Central memory CD8-positive, alpha-beta T cell (primary cell): ENCODE data around the gene CSF1R.
"Not testable (repeated sequence)": the region's sequence is repeated elsewhere in the genome, so short reads cannot be mapped to it uniquely, and the experiment has no call there.

Experiments used
- ATAC-seq: fragments of 150-1000 bp; cut with Tn5 transposase; replicated peaks from 2 replicates; pipeline ENCODE4 v1.10.0; 2022; ENCODE audit warnings: mild to moderate bottlenecking, moderate FRiP score, moderate number of reproducible peaks; ENCODE audit not compliant: poor library complexity, severe bottlenecking; ENCODE audit errors: extremely low read depth
- DNase-seq, 2 donors: peaks; one replicate each; pipeline ENCODE4 v3.0.0; 2021; ENCODE audit warnings: low spot score in 2 of 2
- H3K27ac Mint-ChIP-seq: one replicate; pipeline ENCODE4 v1.8.0; 2022; ENCODE audit warnings: low read depth, mild to moderate bottlenecking, moderate library complexity, mixed read lengths
- H3K27me3 Mint-ChIP-seq: one replicate; pipeline ENCODE4 v1.8.0; 2022; ENCODE audit warnings: mixed read lengths
- H3K36me3 Mint-ChIP-seq: one replicate; pipeline ENCODE4 v1.8.0; 2022; ENCODE audit warnings: mild to moderate bottlenecking, moderate library complexity, mixed read lengths; ENCODE audit not compliant: insufficient read depth
- H3K4me1 Mint-ChIP-seq: one replicate; pipeline ENCODE4 v1.8.0; 2022; ENCODE audit warnings: mixed read lengths
- H3K4me3 Mint-ChIP-seq: one replicate; pipeline ENCODE4 v1.8.0; 2022; ENCODE audit warnings: mild to moderate bottlenecking, moderate library complexity, mixed read lengths
- H3K9me3 Mint-ChIP-seq: one replicate; pipeline ENCODE4 v1.8.0; 2022; ENCODE audit warnings: mixed read lengths

CSF1R gene

DNA sequence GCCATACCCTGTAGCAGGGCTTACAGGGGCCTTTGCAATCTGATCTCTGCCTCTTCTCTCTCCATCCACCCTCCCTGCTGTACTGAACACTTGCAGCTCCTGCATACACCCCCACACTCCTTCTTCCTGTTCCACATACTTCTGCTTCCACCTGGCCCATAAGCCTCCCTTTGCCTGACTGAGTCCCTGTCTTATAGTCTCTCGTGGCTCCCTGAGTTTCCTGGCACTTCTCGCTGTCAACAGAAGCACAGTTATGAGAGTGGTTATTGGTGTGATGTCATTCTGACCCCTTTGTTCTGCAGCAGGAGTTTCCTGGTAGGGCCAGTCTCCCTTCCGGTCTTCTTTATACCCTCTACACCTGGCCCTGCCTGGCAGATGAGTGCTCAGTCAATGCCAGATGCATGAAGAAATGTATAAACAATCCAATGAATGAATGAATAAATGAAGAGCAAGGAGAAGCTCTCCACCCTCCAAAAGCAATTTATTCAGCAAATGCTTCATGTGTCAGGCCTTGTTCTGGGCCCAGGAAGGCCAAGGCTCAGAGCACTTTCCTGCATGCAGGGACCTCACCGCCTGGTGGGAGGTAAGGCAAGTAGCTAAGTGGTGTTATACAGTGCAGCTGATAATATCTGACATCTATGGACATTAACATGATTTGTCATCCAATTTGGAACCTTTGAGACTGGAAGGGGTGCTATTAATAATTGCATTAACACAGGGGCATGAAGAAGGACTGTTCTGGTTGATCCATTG, 20.5 kb upstream of the CSF1R start:
- no peak overlapping the region for H3K27ac Mint-ChIP-seq
- DNase-seq (no peak), ATAC-seq (no peak)
- no peaks in the 10 kb centered on the region for H3K36me3 Mint-ChIP-seq
- H3K4me1 Mint-ChIP-seq = no peaks in the 10 kb centered on the region
- peaks cover 34% of the 10 kb centered on the region for H3K27me3 Mint-ChIP-seq
- no peak overlapping the region for H3K4me3 Mint-ChIP-seq
- H3K9me3 Mint-ChIP-seq = no peaks in the 10 kb centered on the region

DNA sequence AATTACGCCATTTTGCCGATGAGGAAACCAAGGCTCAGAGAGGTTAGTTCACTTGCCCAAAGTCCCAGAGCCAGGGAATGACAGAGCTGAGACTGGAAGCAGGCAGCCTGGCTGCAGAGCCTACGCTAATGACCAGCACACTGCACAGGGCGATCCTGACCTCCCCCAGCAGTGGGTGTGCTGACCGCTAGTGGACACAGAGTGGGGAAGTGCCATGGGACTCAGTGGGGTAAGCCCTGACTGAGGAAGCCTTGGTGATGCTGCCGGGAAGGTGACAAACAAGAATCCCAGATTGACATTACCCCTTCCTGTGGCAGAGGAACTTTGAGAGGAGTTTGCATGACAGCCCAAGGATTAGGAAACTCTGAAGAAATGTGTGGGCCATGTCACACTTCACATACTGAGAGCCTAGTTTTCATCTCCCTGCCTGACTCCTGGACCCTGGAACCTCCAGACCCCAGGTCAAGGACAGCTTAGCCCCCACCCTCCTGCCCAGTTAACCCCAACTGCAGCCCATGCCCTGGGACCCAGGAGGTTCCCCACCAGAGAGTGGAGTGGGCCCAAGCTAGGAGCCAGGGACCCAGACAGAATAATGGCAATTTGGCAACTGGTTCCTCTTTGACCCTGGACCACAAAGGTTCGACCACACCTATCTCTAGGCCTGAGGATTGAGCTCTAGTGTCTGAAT, 19.7 kb upstream of the CSF1R start:
- Mint-ChIP-seq H3K27me3 (peaks cover 27% of the 10 kb centered on the region), H3K4me1 (no peaks in the 10 kb centered on the region), H3K36me3 (no peaks in the 10 kb centered on the region), H3K27ac (no peak overlapping the region), H3K4me3 (no peak overlapping the region), H3K9me3 (no peaks in the 10 kb centered on the region)
- ATAC-seq (no peak), DNase-seq (no peak)

DNA sequence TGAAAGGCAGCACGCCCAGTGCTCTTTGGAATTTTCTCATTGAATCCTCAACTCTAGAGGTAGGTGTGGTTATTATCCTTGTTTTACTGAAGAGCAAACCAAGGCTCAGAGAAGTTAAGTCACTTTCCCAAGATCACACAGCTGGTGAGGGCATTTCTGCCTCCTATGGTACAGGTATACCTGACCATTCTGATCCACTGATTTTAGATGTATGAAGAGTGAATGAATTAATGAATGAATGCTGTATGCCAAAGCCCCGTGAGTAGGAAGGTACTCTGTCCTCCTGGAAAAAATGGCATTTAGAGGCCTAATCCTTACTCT, 18.2 kb upstream of the CSF1R start:
- H3K4me3 Mint-ChIP-seq = no peak overlapping the region
- no peak overlapping the region for H3K27ac Mint-ChIP-seq
- H3K4me1 Mint-ChIP-seq = no peaks in the 10 kb centered on the region
- no peak for ATAC-seq
- peaks cover 30% of the 10 kb centered on the region for H3K27me3 Mint-ChIP-seq
- no peak for DNase-seq
- H3K36me3 Mint-ChIP-seq = no peaks in the 10 kb centered on the region
- H3K9me3 Mint-ChIP-seq = no peaks in the 10 kb centered on the region

DNA sequence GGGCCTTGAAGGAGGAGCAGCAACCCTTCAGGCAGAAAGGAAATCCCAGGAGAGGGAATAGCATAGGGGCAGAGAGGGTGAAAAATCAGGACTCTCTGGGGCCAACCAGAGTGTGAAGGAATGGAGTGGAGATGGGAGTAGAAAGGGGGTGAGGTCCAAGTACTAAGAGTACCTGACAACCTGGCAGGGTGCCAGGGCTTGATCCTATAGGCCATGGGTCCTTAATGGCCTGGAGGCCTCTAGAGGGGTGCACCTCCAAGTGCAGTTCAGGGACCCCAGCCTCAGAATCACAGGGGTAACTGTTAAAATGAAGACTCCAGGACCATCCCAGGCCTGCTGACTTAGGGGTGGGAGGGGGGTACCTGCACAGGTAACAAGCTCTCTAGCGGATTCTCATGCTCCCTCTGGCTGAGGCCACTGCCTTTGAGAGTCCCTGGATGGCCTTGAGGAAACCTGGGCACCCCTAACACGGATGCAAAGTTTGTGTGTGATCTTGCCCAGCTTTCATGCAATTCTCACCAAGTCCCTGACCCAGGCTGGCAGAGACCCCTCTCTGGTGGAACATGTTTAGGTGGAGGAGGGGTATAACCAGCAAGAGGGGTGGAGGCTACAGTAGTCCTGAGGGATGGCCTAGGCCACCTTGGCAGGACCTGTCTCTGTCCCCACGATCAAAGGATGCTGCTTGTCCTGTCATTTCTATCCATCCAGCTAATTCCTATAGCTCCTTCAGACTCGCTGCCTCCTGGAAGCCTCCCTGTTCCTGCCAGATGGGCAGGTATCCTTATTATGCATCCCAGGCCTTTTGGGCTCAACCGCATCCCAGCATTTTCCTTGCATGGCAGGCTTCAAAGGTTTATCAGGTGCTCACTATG, 17.6 kb upstream of the CSF1R start:
- Mint-ChIP-seq H3K4me3 (no peak overlapping the region), H3K27ac (no peak overlapping the region), H3K36me3 (no peaks in the 10 kb centered on the region), H3K27me3 (peaks cover 29% of the 10 kb centered on the region), H3K9me3 (no peaks in the 10 kb centered on the region), H3K4me1 (no peaks in the 10 kb centered on the region)
- DNase-seq (no peak), ATAC-seq (no peak)

DNA sequence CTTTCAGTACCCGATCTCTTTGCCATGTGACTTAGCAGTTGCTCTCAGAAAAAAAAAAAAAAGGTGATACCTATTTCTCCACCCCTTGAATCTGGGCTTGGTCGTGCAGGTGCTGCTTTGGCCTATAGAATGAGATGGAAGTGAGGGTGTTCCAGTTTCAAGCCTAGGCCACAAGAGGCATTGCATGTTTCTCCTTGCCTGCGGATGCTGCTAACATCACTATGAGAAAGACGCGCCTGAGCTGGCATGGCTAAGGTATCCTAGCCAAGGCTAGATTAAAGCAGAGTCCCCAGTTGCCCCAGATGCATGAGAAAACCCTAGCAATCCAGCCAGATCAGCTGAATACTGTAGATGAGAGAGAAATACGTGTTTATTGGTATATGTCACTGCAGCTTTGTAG, 14.7 kb upstream of the CSF1R start:
- Mint-ChIP-seq H3K27ac (no peak overlapping the region), H3K36me3 (no peaks in the 10 kb centered on the region)
- no peak for DNase-seq

DNA sequence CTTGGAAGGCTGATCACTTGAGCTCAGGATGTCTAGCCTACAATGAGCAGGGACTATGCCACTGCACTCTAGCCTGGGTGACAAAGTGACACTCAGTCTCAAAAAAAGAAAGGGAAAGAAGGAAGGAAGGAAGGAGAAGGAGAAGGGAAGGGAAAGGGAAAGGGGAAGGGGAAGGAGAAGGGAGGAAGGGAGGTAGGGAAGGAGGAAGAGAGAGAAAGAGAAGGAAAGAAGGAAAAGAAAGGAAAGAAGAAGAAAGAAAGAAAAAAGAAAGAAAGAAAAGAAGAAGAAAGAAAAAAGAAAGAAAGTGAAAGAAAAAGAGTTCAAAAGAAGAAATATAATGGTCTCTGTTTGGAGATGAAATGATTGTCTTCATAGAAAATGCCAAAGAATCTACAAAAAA, 10.8 kb upstream of the CSF1R start:
- ATAC-seq (no peak), DNase-seq (no peak)
- no peak overlapping the region for H3K4me3 Mint-ChIP-seq
- H3K27ac Mint-ChIP-seq = no peak overlapping the region
- peaks cover 57% of the 10 kb centered on the region for H3K27me3 Mint-ChIP-seq
- no peaks in the 10 kb centered on the region for H3K9me3 Mint-ChIP-seq
- no peaks in the 10 kb centered on the region for H3K4me1 Mint-ChIP-seq
- H3K36me3 Mint-ChIP-seq = no peaks in the 10 kb centered on the region

More for the DNA sequence above, 14.7 kb upstream of the CSF1R start:
- no peak overlapping the region for H3K4me3 Mint-ChIP-seq
- peaks cover 21% of the 10 kb centered on the region for H3K27me3 Mint-ChIP-seq
- H3K4me1 Mint-ChIP-seq = no peaks in the 10 kb centered on the region
- ATAC-seq = no peak
- no peaks in the 10 kb centered on the region for H3K9me3 Mint-ChIP-seq

DNA sequence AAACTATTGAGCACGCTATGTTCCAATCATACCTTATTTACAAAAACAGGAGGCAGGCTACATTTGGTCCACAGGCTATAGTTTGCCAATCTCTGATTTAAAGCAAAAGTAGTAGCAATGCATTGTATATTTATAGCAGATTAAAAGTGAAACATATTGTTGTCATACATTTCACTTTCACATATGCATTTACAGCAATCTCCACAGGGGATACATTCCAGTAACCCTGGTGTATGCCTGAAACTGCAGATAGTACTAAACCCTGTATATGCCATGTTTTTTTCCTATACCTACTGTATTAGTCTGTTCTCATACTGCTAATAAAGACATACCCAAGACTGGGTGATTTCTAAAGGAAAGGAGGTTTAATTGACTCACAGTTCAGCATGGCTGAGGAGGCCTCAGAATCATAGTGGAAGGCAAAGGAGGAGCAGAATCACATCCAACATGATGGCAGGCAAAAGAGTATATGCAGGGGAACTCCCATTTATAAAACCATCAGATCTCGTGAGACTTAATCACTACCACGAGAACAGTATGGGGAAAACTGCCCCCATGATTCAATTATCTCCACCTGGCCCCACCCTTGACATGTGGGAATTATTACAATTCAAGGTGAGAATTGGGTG, 5.9 kb upstream of the CSF1R start:
- Mint-ChIP-seq H3K27ac (no peak overlapping the region), H3K36me3 (no peaks in the 10 kb centered on the region), H3K4me1 (no peaks in the 10 kb centered on the region), H3K4me3 (no peak overlapping the region), H3K27me3 (peaks cover 79% of the 10 kb centered on the region), H3K9me3 (no peaks in the 10 kb centered on the region)
- ATAC-seq = no peak
- DNase-seq = no peak

DNA sequence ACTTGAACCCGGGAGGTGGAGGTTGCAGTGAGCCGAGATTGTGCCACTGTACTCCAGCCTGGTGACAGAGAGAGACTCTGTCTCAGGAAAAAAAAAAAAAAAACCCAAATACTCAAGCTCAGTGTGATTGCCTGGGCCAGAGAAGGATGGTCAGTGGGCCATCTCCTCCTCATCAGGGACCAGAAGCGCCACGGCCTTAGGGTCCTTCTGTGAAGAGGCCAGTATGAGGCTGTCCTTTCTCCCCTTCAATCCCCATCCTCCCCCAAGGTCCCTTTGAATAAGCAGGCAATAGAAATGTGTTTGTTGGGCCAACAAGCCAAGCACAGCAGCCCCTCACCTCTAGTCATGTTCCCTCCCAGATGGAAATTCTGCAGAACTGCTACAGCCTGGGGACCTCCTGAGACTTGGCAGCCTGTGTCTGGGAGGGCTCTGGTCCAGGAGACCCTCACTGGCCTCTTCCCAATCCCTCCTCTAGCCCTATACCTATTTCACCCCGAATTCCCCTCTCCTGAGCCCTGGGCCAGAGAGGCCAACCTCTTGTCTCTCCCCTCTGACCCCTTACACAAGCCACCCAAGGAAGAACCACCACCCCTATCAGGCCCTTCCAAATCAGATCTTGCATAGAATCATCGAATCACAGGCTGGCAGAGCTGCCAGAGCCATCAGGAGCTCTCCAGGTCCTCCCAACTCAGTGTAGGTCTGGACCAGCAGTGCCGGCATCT, 1.0 kb downstream of the CSF1R start:
- H3K27ac Mint-ChIP-seq = no peak overlapping the region
- H3K9me3 Mint-ChIP-seq = no peaks in the 10 kb centered on the region
- H3K27me3 Mint-ChIP-seq = peaks cover 74% of the 10 kb centered on the region
- no peaks in the 10 kb centered on the region for H3K36me3 Mint-ChIP-seq
- H3K4me3 Mint-ChIP-seq = no peak overlapping the region
- DNase-seq = no peak
- H3K4me1 Mint-ChIP-seq = no peaks in the 10 kb centered on the region
- ATAC-seq = no peak

DNA sequence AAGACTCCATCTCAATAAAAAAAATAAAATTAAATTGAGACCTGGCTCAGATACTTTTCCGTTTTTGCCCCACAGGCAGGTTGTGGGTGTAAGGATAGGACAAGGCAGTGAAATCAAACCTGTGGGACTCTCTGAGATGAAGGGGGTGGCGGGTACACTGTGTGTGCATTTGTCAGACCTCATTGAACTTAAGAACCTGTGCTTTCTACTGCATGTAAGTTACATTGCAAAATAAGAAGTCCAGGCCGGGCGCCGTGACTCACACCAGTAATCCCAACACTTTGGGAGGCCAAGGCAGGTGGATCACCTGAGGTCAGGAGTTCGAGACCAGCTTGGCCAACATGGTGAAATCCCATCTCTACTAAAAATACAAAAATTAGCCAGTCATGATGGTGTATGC, 1.6 kb downstream of the CSF1R start:
- not testable (repeated sequence) for H3K27ac Mint-ChIP-seq
- H3K27me3 Mint-ChIP-seq = peaks cover 75% of the 10 kb centered on the region

DNA sequence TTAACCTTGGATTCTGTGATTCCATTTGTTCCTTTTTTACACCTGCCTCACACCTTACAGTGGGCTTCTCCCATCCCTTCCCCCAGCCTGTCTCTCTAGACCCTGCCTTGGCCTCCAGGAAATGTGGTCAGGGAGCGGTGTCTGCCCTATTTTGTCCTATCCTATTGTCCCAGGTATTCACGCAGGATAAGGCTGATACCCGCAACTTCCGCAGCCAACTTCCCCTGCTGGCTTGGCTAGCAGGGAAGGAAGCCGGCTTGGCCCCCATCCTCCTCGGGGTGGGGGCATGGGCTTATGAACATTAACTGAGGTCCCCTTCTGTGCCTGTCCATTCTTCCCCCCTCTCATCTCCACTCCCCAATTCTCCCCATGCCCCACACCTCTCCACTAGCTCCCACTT, 3.5 kb downstream of the CSF1R start:
- H3K27ac Mint-ChIP-seq = no peak overlapping the region
- DNase-seq = no peak
- no peak overlapping the region for H3K4me3 Mint-ChIP-seq
- H3K9me3 Mint-ChIP-seq = no peaks in the 10 kb centered on the region
- H3K27me3 Mint-ChIP-seq = peaks cover 75% of the 10 kb centered on the region
- no peak for ATAC-seq
- H3K4me1 Mint-ChIP-seq = no peaks in the 10 kb centered on the region
- peaks cover 1% of the 10 kb centered on the region for H3K36me3 Mint-ChIP-seq

More for the DNA sequence above, 1.6 kb downstream of the CSF1R start:
- not testable (repeated sequence) for ATAC-seq, H3K4me1 Mint-ChIP-seq, H3K9me3 Mint-ChIP-seq, H3K36me3 Mint-ChIP-seq, DNase-seq, H3K4me3 Mint-ChIP-seq

DNA sequence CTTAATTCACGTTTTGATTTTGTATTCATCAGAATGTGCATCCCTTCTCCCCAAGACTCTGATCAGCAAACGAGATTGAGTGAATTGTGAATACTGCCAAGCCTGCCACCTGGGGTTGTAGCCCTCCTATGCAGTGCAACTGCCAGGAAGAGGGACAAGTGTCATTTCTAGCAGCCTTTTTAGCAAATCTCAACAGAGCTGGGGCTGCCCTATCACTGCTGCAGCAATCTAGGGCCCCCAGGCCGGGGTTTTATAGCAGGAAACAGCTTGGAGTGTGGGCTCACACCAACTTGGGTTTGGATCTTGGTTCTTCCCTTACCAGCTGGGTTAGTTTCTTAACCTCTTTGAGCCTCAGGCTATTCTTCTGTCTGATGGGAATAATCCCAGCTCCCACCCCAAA, 4.0 kb downstream of the CSF1R start:
- no peak overlapping the region for H3K27ac Mint-ChIP-seq
- no peaks in the 10 kb centered on the region for H3K9me3 Mint-ChIP-seq
- no peaks in the 10 kb centered on the region for H3K4me1 Mint-ChIP-seq
- no peak for DNase-seq
- no peak overlapping the region for H3K4me3 Mint-ChIP-seq
- peaks cover 1% of the 10 kb centered on the region for H3K36me3 Mint-ChIP-seq
- peaks cover 70% of the 10 kb centered on the region for H3K27me3 Mint-ChIP-seq
- ATAC-seq = no peak
